ENCODE data around the gene JPH4. TPM values are rescaled to one million over a fixed set of nuclear protein-coding genes. Genes with fewer than 3 reads are reported as not detected.

The JPH4 gene
- total RNA-seq, 1 experiment from 2014 or later, result 0.15 TPM

- TF ChIP-seq REST (IDR thresholded peaks at IDR 0.05; ENCODE audit: low read depth) (no peak), SRF (IDR thresholded peaks at IDR 0.05; ENCODE audit: low read depth) (no peak), ZNF274 (IDR thresholded peaks at IDR 0.05; ENCODE audit: low read depth, low read length) (no peak)
Measured at GRCh38 chr14:23543403-23543802, 35.2 kb downstream of the JPH4 start (continued).

- POLR2A ChIA-PET, result interaction anchor here (1.2 kb wide), 1 partner anchor 13 kb away, joined by 3 read pairs; the partner anchor contains the start of gene THTPA
- CTCF ChIA-PET, result no interaction called here
Measured at GRCh38 chr14:23542261-23542660, 36.3 kb downstream of the JPH4 start.

More at GRCh38 chr14:23542261-23542660, 36.3 kb downstream of the JPH4 start:
- Histone ChIP-seq H3K27me3 (ENCODE audit: insufficient read depth, low read length) (no peaks in the 10 kb centered on the region), H3K36me3 (ENCODE audit: control insufficient read depth in 1 of 2, insufficient read depth in 2 of 2, low read length in 2 of 2) (no peaks in the 10 kb centered on the region), H3K9ac (ENCODE audit: low read length) (no peak overlapping the region), H3K27ac (ENCODE audit: low read depth, low read length) (no peak overlapping the region), H4K20me1 (ENCODE audit: insufficient read depth) (no peaks in the 10 kb centered on the region), H2AFZ (ENCODE audit: low read depth, low read length, poor library complexity, severe bottlenecking) (no peak overlapping the region), H3K4me1 (ENCODE audit: control insufficient read depth in 1 of 2, insufficient read depth in 2 of 2, low read length in 2 of 2) (peaks cover 0 to 9% of the 10 kb centered on the region in 2 experiments; a peak in 2 of 4 replicates), H3K4me2 (ENCODE audit: low read length) (no peak overlapping the region), H3K9me3 (ENCODE audit: control insufficient read depth in 1 of 2, insufficient read depth in 1 of 2, low read depth in 1 of 2, low read length in 2 of 2) (no peaks in the 10 kb centered on the region), H3K79me2 (ENCODE audit: insufficient read depth, low read length) (no peaks in the 10 kb centered on the region), H3K9me2 (ENCODE audit: insufficient read depth) (no peaks in the 10 kb centered on the region), H3K4me3 (replicated peaks in 1 of 2; ENCODE audit: low read depth in 1 of 2, low read length in 2 of 2) (no peak overlapping the region)
- DNase-seq (ENCODE audit: low read depth, low spot score), result no peak
- intact Hi-C loops (cut with micrococcal nuclease), result loop anchor here (5.0 kb wide), 1 partner anchor 65 kb away; no protein-coding TSS in a partner anchor
- RAD21 ChIA-PET (ENCODE audit: low non-redundant PET in 1 of 2, low total read pairs in 2 of 2, uncharacterized antibody in 2 of 2, unreplicated experiment in 2 of 2), result no interaction called here
- ATAC-seq, result no peak
- BruUV-seq (replicated peaks), result no TSS peak
- TF ChIP-seq SP1 (IDR thresholded peaks at IDR 0.05; ENCODE audit: low read depth), result no peak
- no peak for TF ChIP-seq EGR1 (IDR thresholded peaks at IDR 0.05; ENCODE audit: low read depth)
- no peak for TF ChIP-seq RAD21 (IDR thresholded peaks at IDR 0.05; ENCODE audit: low read depth)
- TF ChIP-seq SRF (IDR thresholded peaks at IDR 0.05; ENCODE audit: low read depth), result no peak
- TF ChIP-seq JUND (IDR thresholded peaks at IDR 0.05), result no peak
- TF ChIP-seq CTCF (IDR thresholded peaks at IDR 0.05 in 2 of 3, conservative IDR thresholded peaks at IDR 0.05 in 1 of 3; ENCODE audit: borderline replicate concordance in 1 of 3, insufficient read depth in 1 of 3, low read depth in 2 of 3, low read length in 2 of 3), result no peak
- TF ChIP-seq EZH2 (IDR thresholded peaks at IDR 0.05), result no peak
- no peak for TF ChIP-seq SIN3A (IDR thresholded peaks at IDR 0.05; ENCODE audit: low read depth)
- TF ChIP-seq ZBTB33 (IDR thresholded peaks at IDR 0.05; ENCODE audit: extremely low read depth, insufficient replicate concordance, low read length), result no peak
- no peak for TF ChIP-seq ZNF274 (IDR thresholded peaks at IDR 0.05; ENCODE audit: low read depth, low read length)
- TF ChIP-seq TCF7L2 (IDR thresholded peaks at IDR 0.05; ENCODE audit: borderline replicate concordance, extremely low read depth, insufficient read depth, insufficient read length), result no peak
- no peak for TF ChIP-seq ATF3 (IDR thresholded peaks at IDR 0.05)
- TF ChIP-seq YY1 (IDR thresholded peaks at IDR 0.05; ENCODE audit: extremely low read depth, insufficient replicate concordance, low read depth, low read length), result no peak
- no peak for TF ChIP-seq EZH2phosphoT487 (IDR thresholded peaks at IDR 0.05; ENCODE audit: borderline replicate concordance)
- no peak for TF ChIP-seq CEBPB (IDR thresholded peaks at IDR 0.05; ENCODE audit: low read depth)
